ENCODE data around the gene RASSF1.
A peak's percentile ranks its signal among the peaks of the same experiment; 100 is the strongest.

The RASSF1 gene

DNA sequence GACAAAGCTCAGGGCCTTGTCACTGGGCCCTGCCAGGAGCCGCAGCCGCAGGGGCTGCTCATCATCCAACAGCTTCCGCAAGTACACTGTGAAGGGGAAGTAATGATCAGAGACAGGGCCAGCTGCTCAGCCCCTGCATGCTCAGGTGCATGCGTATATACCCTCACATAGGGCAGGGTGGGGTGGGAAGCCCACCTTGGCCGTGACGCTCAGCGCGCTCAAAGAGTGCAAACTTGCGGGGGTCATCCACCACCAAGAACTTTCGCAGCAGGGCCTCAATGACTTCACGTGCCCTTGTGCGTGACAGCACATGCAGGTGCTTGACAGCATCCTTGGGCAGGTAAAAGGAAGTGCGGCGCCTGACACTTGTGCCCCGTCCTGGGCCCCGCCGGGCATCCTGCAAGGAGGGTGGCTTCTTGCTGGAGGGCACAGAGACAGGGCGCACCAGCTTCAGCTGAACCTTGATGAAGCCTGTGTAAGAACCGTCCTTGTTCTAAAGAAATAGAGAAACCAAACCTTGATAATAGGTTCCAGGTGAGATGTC, 9.2 kb downstream of the RASSF1 start:
- peaks cover 63% of the 10 kb centered on the region for H3K79me2 ChIP-seq (ENCODE audit: control insufficient read depth, insufficient read depth, low read length, unreplicated experiment)
- no peak overlapping the region for H2AFZ ChIP-seq (ENCODE audit: low read length, unreplicated experiment)
- H3K36me3 ChIP-seq (ENCODE audit: insufficient read depth, low read length), result peaks cover 19% of the 10 kb centered on the region; the same call in 1 of the 2 replicates
- no peak overlapping the region for H3K4me3 ChIP-seq (ENCODE audit: low read depth, low read length)
- H3K27ac ChIP-seq (ENCODE audit: low read depth, low read length), result no peak overlapping the region
- no peaks in the 10 kb centered on the region for H3K27me3 ChIP-seq (ENCODE audit: insufficient read depth, low read length)
- peaks cover 31% of the 10 kb centered on the region for H3K4me1 ChIP-seq (ENCODE audit: control insufficient read depth, insufficient read depth, low read length, unreplicated experiment)

- Histone ChIP-seq H3K27me3 (ENCODE audit: insufficient read depth, low read length) (no peaks in the 10 kb centered on the region), H3K4me3 (ENCODE audit: low read depth, low read length) (no peak overlapping the region), H2AFZ (ENCODE audit: low read length, unreplicated experiment) (no peak overlapping the region), H3K27ac (ENCODE audit: low read depth, low read length) (no peak overlapping the region), H3K4me1 (ENCODE audit: control insufficient read depth, insufficient read depth, low read length, unreplicated experiment) (peaks cover 26% of the 10 kb centered on the region), H3K79me2 (ENCODE audit: control insufficient read depth, insufficient read depth, low read length, unreplicated experiment) (peaks cover 52% of the 10 kb centered on the region), H3K36me3 (ENCODE audit: insufficient read depth, low read length) (peaks cover 19% of the 10 kb centered on the region; the same call in 1 of the 2 replicates)
Observed at GRCh38 chr3:50330330-50330729, 10.3 kb downstream of the RASSF1 start.

- Histone ChIP-seq H3K79me2 (ENCODE audit: control insufficient read depth, insufficient read depth, low read length, unreplicated experiment) (peaks cover 30% of the 10 kb centered on the region), H3K27me3 (ENCODE audit: insufficient read depth, low read length) (no peaks in the 10 kb centered on the region), H3K4me1 (ENCODE audit: control insufficient read depth, insufficient read depth, low read length, unreplicated experiment) (peaks cover 17% of the 10 kb centered on the region), H2AFZ (ENCODE audit: low read length, unreplicated experiment) (peak within 1 kb of the TSS; percentile 8), H3K36me3 (ENCODE audit: insufficient read depth, low read length) (peaks cover 19% of the 10 kb centered on the region; the same call in 1 of the 2 replicates), H3K27ac (ENCODE audit: low read depth, low read length) (peak within 1 kb of the TSS; percentile 66), H3K4me3 (ENCODE audit: low read depth, low read length) (peak within 1 kb of the TSS; percentile 87)
Observed at GRCh38 chr3:50327943-50328691, 12.5 kb downstream of the RASSF1 start, which contains the start of gene TUSC2. TSS of gene TUSC2 (minus strand) at chr3:50328223. CDS start at chr3:50328099, 124 bp downstream.

DNA sequence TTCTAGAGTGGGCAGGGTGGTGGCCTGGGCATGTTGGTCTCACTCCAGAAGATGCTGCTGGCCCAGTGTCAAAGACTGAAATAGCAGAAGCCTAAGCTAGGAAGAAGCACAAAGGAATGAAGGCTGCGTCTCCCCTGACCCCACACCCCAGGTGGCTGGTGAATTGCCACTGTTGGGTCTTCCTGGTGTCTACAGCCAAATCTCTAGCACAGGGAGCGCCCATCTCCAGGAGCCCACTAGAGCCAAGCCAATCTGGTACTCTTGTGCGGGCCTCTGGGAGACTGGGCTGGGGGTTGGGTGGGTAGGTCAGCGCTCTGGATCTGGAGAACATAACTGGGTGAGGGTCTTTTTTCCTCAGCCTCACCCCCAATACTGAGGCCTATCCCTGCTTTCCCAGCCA, 13.5 kb downstream of the RASSF1 start:
- Histone ChIP-seq H3K4me1 (ENCODE audit: control insufficient read depth, insufficient read depth, low read length, unreplicated experiment) (peaks cover 24% of the 10 kb centered on the region), H3K27me3 (ENCODE audit: insufficient read depth, low read length) (no peaks in the 10 kb centered on the region), H3K27ac (ENCODE audit: low read depth, low read length) (no peak overlapping the region), H2AFZ (ENCODE audit: low read length, unreplicated experiment) (no peak overlapping the region), H3K4me3 (ENCODE audit: low read depth, low read length) (peak overlapping the region; percentile 87), H3K79me2 (ENCODE audit: control insufficient read depth, insufficient read depth, low read length, unreplicated experiment) (peaks cover 20% of the 10 kb centered on the region), H3K36me3 (ENCODE audit: insufficient read depth, low read length) (peaks cover 17% of the 10 kb centered on the region; the same call in 1 of the 2 replicates)

- Histone ChIP-seq H3K79me2 (ENCODE audit: control insufficient read depth, insufficient read depth, low read length, unreplicated experiment) (peaks cover 14% of the 10 kb centered on the region), H3K4me1 (ENCODE audit: control insufficient read depth, insufficient read depth, low read length, unreplicated experiment) (peaks cover 29% of the 10 kb centered on the region)
Observed at GRCh38 chr3:50326182-50326541, 14.5 kb downstream of the RASSF1 start.

DNA sequence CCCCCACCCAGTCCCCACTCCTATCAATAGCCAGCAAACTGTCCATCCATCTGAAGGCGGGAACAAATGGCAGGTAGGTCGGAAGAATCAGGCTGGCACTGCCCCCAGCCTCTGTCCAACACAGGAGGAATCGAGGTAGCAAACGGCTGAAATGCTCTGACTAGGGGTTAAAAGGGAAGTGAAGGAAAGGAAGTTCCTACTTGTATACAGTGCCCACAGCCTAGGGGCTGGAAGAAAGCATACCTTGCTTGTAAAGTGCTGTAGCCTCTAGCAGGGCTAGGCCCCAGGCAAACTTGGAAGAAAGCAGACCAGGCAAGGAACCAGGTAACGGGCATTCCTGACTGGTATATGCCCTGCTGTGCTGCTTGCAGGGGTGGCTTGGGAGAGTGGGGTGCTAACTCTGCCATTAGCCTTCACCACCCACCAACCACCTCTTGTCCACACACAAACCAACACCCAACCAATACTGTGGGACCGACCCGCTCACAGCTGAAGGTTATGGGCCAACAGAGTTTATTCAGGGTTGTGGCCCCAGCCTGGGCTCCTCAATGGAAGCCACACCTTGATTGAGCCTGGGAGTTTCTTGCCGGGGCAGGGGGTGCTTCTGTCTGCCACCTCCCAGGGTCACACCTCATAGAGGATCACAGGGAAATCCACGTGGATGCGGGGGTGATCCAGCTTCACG, 15.0 kb downstream of the RASSF1 start:
- peaks cover 29% of the 10 kb centered on the region for H3K4me1 ChIP-seq (ENCODE audit: control insufficient read depth, insufficient read depth, low read length, unreplicated experiment)
- H3K27ac ChIP-seq (ENCODE audit: low read depth, low read length), result no peak overlapping the region

More at GRCh38 chr3:50326182-50326541, 14.5 kb downstream of the RASSF1 start:
- Histone ChIP-seq H2AFZ (ENCODE audit: low read length, unreplicated experiment) (no peak overlapping the region), H3K27ac (ENCODE audit: low read depth, low read length) (no peak overlapping the region), H3K4me3 (ENCODE audit: low read depth, low read length) (no peak overlapping the region; the same call in 1 of the 2 replicates), H3K27me3 (ENCODE audit: insufficient read depth, low read length) (no peaks in the 10 kb centered on the region), H3K36me3 (ENCODE audit: insufficient read depth, low read length) (peaks cover 8% of the 10 kb centered on the region; the same call in 1 of the 2 replicates)

DNA sequence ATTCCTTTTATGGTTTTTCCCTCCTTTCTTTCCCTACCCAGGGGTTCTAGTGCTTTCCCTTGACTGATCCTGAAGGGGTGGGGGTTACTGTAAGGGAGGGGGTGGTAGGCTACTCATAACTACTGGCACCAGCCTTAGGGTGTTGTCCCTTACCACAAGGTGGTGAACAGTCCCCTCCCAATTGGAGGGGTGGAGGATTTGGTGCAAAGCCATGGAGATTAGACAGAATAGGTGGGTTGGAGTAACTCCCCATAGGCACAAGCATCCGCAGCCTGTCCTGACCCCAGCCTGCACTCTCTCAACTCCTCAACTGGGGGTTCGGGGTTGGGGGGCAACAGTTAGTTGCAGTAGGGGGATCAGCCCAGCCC, 15.5 kb downstream of the RASSF1 start:
- H3K4me1 ChIP-seq (ENCODE audit: control insufficient read depth, insufficient read depth, low read length, unreplicated experiment), result peaks cover 33% of the 10 kb centered on the region
- H3K27me3 ChIP-seq (ENCODE audit: insufficient read depth, low read length), result no peaks in the 10 kb centered on the region
- no peak overlapping the region for H3K27ac ChIP-seq (ENCODE audit: low read depth, low read length)

More for the DNA sequence above, 15.0 kb downstream of the RASSF1 start:
- peaks cover 14% of the 10 kb centered on the region for H3K79me2 ChIP-seq (ENCODE audit: control insufficient read depth, insufficient read depth, low read length, unreplicated experiment)
- no peak overlapping the region for H3K4me3 ChIP-seq (ENCODE audit: low read depth, low read length)
- H3K27me3 ChIP-seq (ENCODE audit: insufficient read depth, low read length), result no peaks in the 10 kb centered on the region
- H3K36me3 ChIP-seq (ENCODE audit: insufficient read depth, low read length), result peaks cover 7% of the 10 kb centered on the region; the same call in 1 of the 2 replicates
- no peak overlapping the region for H2AFZ ChIP-seq (ENCODE audit: low read length, unreplicated experiment)

GRCh38 chr3:50324351-50325112, 16.1 kb downstream of the RASSF1 start:
- no peak overlapping the region for H3K27ac ChIP-seq (ENCODE audit: low read depth, low read length)
- no peak overlapping the region for H3K4me3 ChIP-seq (ENCODE audit: low read depth, low read length)
- peaks cover under 1% of the 10 kb centered on the region; the same call in 1 of the 2 replicates for H3K36me3 ChIP-seq (ENCODE audit: insufficient read depth, low read length)
- H3K79me2 ChIP-seq (ENCODE audit: control insufficient read depth, insufficient read depth, low read length, unreplicated experiment), result peaks cover 23% of the 10 kb centered on the region
- H3K4me1 ChIP-seq (ENCODE audit: control insufficient read depth, insufficient read depth, low read length, unreplicated experiment), result peaks cover 35% of the 10 kb centered on the region
- no peak overlapping the region for H2AFZ ChIP-seq (ENCODE audit: low read length, unreplicated experiment)
- H3K27me3 ChIP-seq (ENCODE audit: insufficient read depth, low read length), result no peaks in the 10 kb centered on the region

More for the DNA sequence above, 15.5 kb downstream of the RASSF1 start:
- no peak overlapping the region for H3K4me3 ChIP-seq (ENCODE audit: low read depth, low read length)
- peaks cover 5% of the 10 kb centered on the region; the same call in 1 of the 2 replicates for H3K36me3 ChIP-seq (ENCODE audit: insufficient read depth, low read length)
- no peak overlapping the region for H2AFZ ChIP-seq (ENCODE audit: low read length, unreplicated experiment)
- peaks cover 18% of the 10 kb centered on the region for H3K79me2 ChIP-seq (ENCODE audit: control insufficient read depth, insufficient read depth, low read length, unreplicated experiment)

GRCh38 chr3:50323614-50324199, 16.9 kb downstream of the RASSF1 start:
- Histone ChIP-seq H3K27ac (ENCODE audit: low read depth, low read length) (no peak overlapping the region), H3K4me1 (ENCODE audit: control insufficient read depth, insufficient read depth, low read length, unreplicated experiment) (peaks cover 35% of the 10 kb centered on the region), H3K4me3 (ENCODE audit: low read depth, low read length) (no peak overlapping the region), H3K27me3 (ENCODE audit: insufficient read depth, low read length) (no peaks in the 10 kb centered on the region), H3K36me3 (ENCODE audit: insufficient read depth, low read length) (peaks cover 7% of the 10 kb centered on the region; the same call in 1 of the 2 replicates), H3K79me2 (ENCODE audit: control insufficient read depth, insufficient read depth, low read length, unreplicated experiment) (peaks cover 32% of the 10 kb centered on the region), H2AFZ (ENCODE audit: low read length, unreplicated experiment) (no peak overlapping the region)

Measured in ACC112 (cell line).